ENCODE data around the gene HOXB5. TPM values are rescaled to one million over a fixed set of nuclear protein-coding genes. Genes with fewer than 3 reads are reported as not detected.

The HOXB5 gene
- total RNA-seq, 2 donors from 2014 or later, result not detected

DNA sequence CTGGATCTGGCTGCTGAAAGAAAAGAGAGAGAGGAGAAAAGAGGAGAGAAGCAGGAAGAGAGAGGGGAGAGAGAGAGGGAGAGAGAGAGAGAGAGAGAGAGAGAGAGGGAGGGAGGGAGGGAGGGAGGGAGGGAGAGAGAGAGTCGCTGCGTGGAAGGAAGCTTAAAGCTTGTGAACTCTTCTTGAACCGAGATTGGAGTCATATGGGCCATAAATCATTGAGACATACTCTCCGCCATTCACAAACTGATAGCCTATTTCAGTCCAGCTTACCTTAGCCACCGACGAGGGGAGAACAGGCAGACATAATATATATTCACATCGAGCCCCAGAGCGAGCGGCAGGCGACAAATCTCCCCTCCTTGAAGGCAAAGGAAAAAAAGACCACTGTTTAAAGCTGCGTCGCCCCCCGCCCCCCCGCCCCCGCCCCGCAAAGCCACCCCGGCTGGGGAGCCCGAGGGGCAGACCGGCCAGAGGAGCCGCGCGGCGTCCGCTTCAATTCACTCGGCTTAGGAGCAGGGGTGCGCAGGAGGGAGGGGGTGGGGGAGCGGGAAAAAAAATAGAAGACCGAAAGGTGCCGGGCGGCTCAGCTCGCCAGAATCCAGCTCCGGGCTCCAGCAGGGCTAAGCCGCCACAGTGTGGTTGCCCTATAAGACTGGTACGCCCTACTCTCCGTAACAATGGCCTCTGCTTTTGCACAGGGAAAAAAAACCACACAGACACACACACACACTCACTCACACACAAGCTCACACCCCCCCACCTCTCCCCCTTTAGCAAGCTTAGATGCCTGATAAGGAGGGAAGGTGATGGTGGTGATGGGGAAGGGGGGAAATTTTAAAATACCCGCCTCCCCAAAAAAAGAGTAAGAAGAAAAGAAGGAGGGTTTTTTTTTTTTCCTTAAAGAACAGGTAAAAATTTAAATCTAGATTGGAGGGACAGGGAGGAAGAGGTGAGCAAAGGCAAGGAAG is 38.0 kb downstream of the HOXB5 start:
- H3K36me3 Mint-ChIP-seq, result no peaks in the 10 kb centered on the region
- peak; percentile 56 to 66 for ATAC-seq
- no peak for DNase-seq (ENCODE audit: low spot score in 2 of 2)
- H3K27ac Mint-ChIP-seq, result no peak overlapping the region
- no peaks in the 10 kb centered on the region for H3K9me3 Mint-ChIP-seq

GRCh38 chr17:48554412-48555257 is 38.9 kb downstream of the HOXB5 start:
- ATAC-seq, result no peak
- Mint-ChIP-seq H3K27ac (no peak overlapping the region), H3K9me3 (no peaks in the 10 kb centered on the region), H3K36me3 (no peaks in the 10 kb centered on the region)
- DNase-seq (ENCODE audit: low spot score in 2 of 2), result no peak

DNA sequence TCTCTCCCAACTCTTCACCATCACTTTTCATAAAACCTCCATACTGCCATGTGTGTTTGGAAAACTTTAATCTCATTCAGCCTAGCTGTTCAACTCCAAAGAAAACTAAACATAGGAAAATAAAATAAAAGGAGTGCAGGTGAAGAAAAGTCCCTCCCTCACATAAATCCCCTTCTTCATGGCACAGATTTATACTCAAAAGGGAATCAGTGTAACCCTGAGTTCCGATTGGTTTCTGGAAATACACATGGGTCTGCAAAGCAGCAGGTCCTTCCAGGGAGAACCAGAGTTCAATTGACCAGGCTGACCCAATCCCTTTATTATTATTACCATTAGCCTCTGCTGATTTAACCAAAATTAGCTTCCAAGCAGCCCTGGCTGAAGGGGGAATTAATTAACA is 39.8 kb downstream of the HOXB5 start:
- no peak overlapping the region for H3K27ac Mint-ChIP-seq
- ATAC-seq, result no peak
- DNase-seq (ENCODE audit: low spot score in 2 of 2), result no peak

GRCh38 chr17:48553190-48553547 is 40.4 kb downstream of the HOXB5 start:
- no peaks in the 10 kb centered on the region for H3K9me3 Mint-ChIP-seq
- no peak for ATAC-seq
- H3K27ac Mint-ChIP-seq, result no peak overlapping the region
- no peaks in the 10 kb centered on the region for H3K36me3 Mint-ChIP-seq
- DNase-seq (ENCODE audit: low spot score in 2 of 2), result no peak

More for the DNA sequence above, 39.8 kb downstream of the HOXB5 start:
- no peaks in the 10 kb centered on the region for H3K36me3 Mint-ChIP-seq
- H3K9me3 Mint-ChIP-seq, result no peaks in the 10 kb centered on the region

- ATAC-seq, result no peak
- no peaks in the 10 kb centered on the region for H3K9me3 Mint-ChIP-seq
- DNase-seq (ENCODE audit: low spot score in 2 of 2), result no peak
- H3K27ac Mint-ChIP-seq, result no peak overlapping the region
- no peaks in the 10 kb centered on the region for H3K36me3 Mint-ChIP-seq
These were observed 41.0 kb downstream of the HOXB5 start for GRCh38 chr17:48552466-48553189.

DNA sequence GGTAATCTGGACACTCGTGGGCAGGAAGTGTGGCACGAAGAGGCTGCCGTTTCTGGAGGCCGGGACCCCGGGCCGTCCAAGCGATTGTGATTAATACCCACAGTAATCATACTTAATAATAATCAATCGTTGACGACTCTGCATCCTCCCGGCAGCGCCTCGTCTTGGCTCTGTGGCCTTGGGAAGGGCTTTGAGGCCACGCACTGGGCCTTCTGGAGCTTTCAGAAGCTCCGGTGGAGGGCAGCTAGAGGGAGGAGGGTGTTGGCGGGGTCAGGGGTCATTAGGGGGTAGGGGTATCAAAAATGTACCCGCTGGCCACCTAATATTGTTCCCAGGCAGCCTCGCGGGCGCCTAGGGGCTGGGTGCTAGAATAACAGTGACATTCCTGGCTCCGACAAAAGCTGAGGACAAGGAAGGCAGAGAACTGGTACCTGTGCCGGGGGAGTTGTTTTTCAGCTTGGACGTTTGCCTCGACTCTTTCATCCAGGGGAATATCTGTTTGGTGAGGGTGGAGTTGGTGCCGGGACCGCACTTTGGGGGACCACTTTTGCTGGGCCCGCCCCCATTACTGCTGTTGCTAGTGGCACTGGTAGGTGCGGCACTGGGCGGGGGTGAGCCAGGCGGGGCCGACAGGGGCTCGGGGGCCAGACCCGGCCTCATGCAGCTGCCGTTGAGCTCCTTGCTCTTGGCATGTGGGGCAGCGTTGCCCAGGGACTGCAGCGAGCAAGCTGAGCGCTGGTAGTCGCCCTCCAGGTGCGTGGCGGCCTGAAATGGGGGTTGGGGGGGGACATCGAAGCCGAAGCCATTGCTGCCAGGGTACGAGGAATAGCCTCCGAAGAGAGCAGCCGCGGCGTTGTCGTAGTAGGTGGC is 41.7 kb downstream of the HOXB5 start:
- DNase-seq (ENCODE audit: low spot score in 2 of 2) (no peak), ATAC-seq (no peak)
- H3K27ac Mint-ChIP-seq, result no peak overlapping the region
- H3K9me3 Mint-ChIP-seq, result no peaks in the 10 kb centered on the region
- no peaks in the 10 kb centered on the region for H3K36me3 Mint-ChIP-seq

DNA sequence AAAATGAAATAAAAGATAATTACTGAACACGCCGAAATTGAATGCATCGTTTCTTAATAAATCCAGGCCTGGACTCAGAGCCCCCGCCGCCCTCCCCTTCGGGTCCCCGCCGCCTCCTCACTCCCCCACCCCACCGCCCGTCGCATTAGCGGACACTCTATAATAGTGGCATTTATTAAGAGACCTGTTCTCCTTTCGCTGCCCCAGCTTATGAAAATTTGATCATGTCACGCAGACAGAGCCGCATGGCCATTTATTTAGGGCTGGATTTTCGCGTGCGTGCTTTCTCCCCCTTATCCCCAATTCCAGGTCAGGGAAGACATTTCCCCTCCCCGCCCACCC is 42.4 kb downstream of the HOXB5 start:
- Mint-ChIP-seq H3K27ac (no peak overlapping the region), H3K9me3 (no peaks in the 10 kb centered on the region), H3K36me3 (no peaks in the 10 kb centered on the region)
- no peak for DNase-seq (ENCODE audit: low spot score in 2 of 2)
- ATAC-seq, result no peak

DNA sequence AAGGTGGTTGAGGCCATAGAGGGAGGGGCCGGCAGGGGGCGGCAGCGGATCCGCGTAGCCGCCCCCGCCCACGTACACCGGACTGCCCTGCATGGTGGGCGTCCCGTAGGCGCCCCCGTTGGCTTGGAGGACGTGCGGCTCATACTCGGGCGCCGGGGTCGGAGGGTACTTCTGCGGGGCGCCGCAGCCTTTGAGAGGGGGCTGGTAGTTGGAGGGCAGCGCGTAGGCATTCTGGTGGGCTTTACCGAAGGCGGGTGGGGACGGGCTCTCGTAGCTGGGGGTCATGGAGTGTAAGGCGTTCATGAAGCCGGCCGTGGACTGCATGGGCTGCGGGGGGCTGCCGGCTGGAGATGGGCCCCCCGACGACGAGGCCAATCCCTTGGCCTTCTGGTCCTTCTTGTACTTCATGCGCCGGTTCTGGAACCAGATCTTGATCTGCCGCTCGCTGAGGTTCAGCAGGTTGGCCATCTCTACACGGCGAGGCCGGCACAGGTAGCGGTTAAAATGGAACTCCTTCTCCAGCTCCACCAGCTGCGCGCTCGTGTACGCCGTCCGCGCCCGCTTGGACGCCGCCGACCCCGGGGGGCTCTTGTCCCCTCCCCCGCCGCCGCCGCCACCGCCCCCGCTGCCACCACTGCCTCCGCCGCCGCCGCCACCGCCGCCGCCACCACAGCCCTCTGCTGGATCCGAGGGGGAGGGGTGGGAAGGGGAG is 42.9 kb downstream of the HOXB5 start:
- no peaks in the 10 kb centered on the region for H3K36me3 Mint-ChIP-seq
- no peak overlapping the region for H3K27ac Mint-ChIP-seq
- no peaks in the 10 kb centered on the region for H3K9me3 Mint-ChIP-seq
- DNase-seq (ENCODE audit: low spot score in 2 of 2) (no peak), ATAC-seq (no peak)

- Mint-ChIP-seq H3K9me3 (no peaks in the 10 kb centered on the region), H3K27ac (no peak overlapping the region), H3K36me3 (no peaks in the 10 kb centered on the region)
- ATAC-seq (no peak), DNase-seq (ENCODE audit: low spot score in 2 of 2) (no peak)
These were observed 43.6 kb downstream of the HOXB5 start for GRCh38 chr17:48549914-48550501.

- no peak for DNase-seq (ENCODE audit: low spot score in 2 of 2)
- Mint-ChIP-seq H3K27ac (no peak overlapping the region), H3K36me3 (peaks cover 0 to under 1% of the 10 kb centered on the region in 2 donors), H3K9me3 (no peaks in the 10 kb centered on the region)
- no peak for ATAC-seq
These were observed 44.3 kb downstream of the HOXB5 start for GRCh38 chr17:48549281-48549630.

DNA sequence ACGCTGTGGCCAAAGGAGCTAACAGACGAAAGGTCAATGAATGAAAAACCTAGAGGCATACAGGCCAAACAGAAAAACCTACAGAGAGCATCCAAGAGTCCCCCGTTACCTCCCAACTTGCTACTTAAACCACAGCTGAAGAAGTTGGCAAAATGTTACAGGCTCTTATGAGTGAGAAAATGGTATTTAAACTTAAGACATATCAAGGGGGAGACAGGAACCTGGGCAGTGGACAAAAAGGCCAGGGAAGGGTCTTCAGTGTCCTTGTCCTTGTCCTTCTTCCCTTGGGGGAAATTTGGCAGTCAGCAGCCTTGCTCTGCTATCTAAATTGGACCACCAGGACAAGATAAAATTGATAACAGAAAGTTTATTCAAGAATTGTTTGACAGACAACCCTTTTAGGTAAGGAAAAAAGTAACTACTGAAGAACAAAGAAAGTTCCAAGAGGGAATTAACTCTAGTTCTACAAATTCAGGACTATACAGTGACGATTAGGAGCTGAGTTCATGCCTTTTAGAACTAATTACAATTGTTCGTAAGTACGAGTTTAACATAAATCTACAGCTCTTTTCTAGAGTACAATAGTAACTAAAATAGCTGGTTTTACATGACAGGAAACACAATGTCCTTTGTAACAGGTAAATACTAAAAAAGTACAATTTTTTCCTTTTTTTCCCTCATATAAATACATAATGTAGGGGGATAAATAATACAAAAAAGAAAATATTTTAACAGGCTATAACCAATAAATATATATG is 44.9 kb downstream of the HOXB5 start:
- Mint-ChIP-seq H3K27ac (peak overlapping the region in 1 of 2 donors; percentile 66), H3K9me3 (no peaks in the 10 kb centered on the region), H3K36me3 (peaks cover 0 to 6% of the 10 kb centered on the region in 2 donors)
- ATAC-seq (no peak), DNase-seq (ENCODE audit: low spot score in 2 of 2) (no peak)

DNA sequence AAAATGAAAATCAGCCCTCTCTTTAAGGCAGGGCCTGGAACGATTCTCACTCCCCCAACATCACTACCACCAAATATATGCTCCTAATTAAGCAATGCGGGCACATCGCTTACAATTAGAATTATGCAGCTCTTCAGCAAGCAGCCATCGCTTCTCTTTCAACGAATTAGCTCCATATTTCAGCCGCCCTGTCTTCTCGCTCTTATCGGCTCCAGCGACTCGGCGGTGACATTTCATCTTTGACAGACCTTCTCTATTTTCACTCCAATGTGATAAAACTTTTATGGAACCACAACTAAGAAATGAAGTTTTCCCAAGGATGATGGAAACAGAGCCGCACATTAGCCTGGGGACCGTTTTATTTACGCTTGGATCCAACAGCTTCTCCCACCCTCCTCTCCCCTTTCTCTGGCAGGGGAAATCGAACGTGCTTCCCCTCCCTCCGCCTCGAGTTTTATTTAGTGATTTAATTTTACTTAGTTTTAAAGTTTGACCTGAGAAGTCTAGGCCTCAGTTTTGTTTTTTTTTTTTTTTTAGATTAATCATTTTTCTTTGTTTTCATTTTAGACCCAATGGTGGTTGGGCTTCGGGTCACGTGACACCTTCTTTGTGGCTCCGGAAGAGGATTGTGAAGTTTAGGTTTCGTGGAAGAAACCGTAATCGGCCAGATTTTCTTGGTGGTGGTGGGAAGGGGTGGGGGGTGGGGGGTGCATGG is 45.6 kb downstream of the HOXB5 start:
- ATAC-seq (peak in 1 of 2 donors; percentile 15), DNase-seq (ENCODE audit: low spot score in 2 of 2) (no peak)
- Mint-ChIP-seq H3K9me3 (no peaks in the 10 kb centered on the region), H3K36me3 (peaks cover under 1 to 11% of the 10 kb centered on the region in 2 donors), H3K27ac (peak overlapping the region in 1 of 2 donors; percentile 66)

- peaks cover 8 to 19% of the 10 kb centered on the region in 2 donors for H3K36me3 Mint-ChIP-seq
- ATAC-seq (no peak), DNase-seq (ENCODE audit: low spot score in 2 of 2) (no peak)
- no peaks in the 10 kb centered on the region for H3K9me3 Mint-ChIP-seq
- peak overlapping the region in 1 of 2 donors; percentile 66 for H3K27ac Mint-ChIP-seq
These were observed 46.4 kb downstream of the HOXB5 start for GRCh38 chr17:48546924-48547807.
